ENCODE data around the gene WDR75. TPM values are rescaled to one million over a fixed set of nuclear protein-coding genes. Genes with fewer than 3 reads are reported as not detected.

The WDR75 gene
- total RNA-seq, 1 experiment from 2014 or later: 53.8 TPM

DNA sequence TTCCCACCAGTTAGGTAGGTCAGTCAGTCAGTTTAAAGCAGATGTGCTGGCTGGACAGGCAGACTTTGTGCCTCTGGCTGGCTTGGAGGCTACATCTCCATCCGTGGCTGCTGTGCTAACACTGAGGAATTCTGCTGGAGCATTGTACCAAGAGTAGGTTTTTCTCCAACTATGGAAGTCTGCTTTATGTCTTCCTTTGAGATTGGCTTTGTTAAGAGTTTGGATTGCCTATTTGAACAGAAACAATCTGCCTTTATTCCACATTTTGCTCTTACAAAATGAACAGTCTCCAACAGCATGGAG is 46.7 kb downstream of the WDR75 start:
- H3K9me3 Mint-ChIP-seq (ENCODE audit: low read depth, unreplicated experiment): no peaks in the 10 kb centered on the region
- CTCF ChIA-PET: no interaction called here
- H3K4me3 Mint-ChIP-seq (ENCODE audit: low read depth, unreplicated experiment): no peak overlapping the region
- TF ChIP-seq, protein P1, sequence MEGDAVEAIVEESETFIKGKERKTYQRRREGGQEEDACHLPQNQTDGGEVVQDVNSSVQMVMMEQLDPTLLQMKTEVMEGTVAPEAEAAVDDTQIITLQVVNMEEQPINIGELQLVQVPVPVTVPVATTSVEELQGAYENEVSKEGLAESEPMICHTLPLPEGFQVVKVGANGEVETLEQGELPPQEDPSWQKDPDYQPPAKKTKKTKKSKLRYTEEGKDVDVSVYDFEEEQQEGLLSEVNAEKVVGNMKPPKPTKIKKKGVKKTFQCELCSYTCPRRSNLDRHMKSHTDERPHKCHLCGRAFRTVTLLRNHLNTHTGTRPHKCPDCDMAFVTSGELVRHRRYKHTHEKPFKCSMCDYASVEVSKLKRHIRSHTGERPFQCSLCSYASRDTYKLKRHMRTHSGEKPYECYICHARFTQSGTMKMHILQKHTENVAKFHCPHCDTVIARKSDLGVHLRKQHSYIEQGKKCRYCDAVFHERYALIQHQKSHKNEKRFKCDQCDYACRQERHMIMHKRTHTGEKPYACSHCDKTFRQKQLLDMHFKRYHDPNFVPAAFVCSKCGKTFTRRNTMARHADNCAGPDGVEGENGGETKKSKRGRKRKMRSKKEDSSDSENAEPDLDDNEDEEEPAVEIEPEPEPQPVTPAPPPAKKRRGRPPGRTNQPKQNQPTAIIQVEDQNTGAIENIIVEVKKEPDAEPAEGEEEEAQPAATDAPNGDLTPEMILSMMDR (IDR thresholded peaks at IDR 0.05; ENCODE audit: unreplicated experiment): no peak
- no TSS peak for BruUV-seq (replicated peaks)
- H3K4me1 Mint-ChIP-seq (ENCODE audit: low read depth, unreplicated experiment): peaks cover 8% of the 10 kb centered on the region
- H3K27me3 Mint-ChIP-seq (ENCODE audit: unreplicated experiment): no peaks in the 10 kb centered on the region
- no peaks in the 10 kb centered on the region for H3K36me3 Mint-ChIP-seq (ENCODE audit: insufficient read depth, unreplicated experiment)
- intact Hi-C loops (cut with micrococcal nuclease; ENCODE audit: unreplicated experiment): no loop called here
- H3K27ac Mint-ChIP-seq (ENCODE audit: unreplicated experiment): no peak overlapping the region
- DNase-seq: no peak

GRCh38 chr2:189492451-189492850 is 51.2 kb downstream of the WDR75 start:
- no TSS peak for BruUV-seq (replicated peaks)
- no peak for DNase-seq
- peaks cover 5% of the 10 kb centered on the region for H3K9me3 Mint-ChIP-seq (ENCODE audit: low read depth, unreplicated experiment)

GRCh38 chr2:189498205-189498604 is 56.9 kb downstream of the WDR75 start:
- peaks cover 21% of the 10 kb centered on the region for H3K4me1 Mint-ChIP-seq (ENCODE audit: low read depth, unreplicated experiment)
- no peaks in the 10 kb centered on the region for H3K27me3 Mint-ChIP-seq (ENCODE audit: unreplicated experiment)
- no peak overlapping the region for H3K4me3 Mint-ChIP-seq (ENCODE audit: low read depth, unreplicated experiment)
- no peaks in the 10 kb centered on the region for H3K36me3 Mint-ChIP-seq (ENCODE audit: insufficient read depth, unreplicated experiment)
- TF ChIP-seq, protein P1 (IDR thresholded peaks at IDR 0.05; ENCODE audit: unreplicated experiment): no peak
- H3K27ac Mint-ChIP-seq (ENCODE audit: unreplicated experiment): no peak overlapping the region
- BruUV-seq (replicated peaks): no TSS peak
- DNase-seq: no peak
- peaks cover 5% of the 10 kb centered on the region for H3K9me3 Mint-ChIP-seq (ENCODE audit: low read depth, unreplicated experiment)
- intact Hi-C loops (cut with micrococcal nuclease; ENCODE audit: unreplicated experiment): no loop called here
- CTCF ChIA-PET: no interaction called here

More at GRCh38 chr2:189492451-189492850, 51.2 kb downstream of the WDR75 start:
- Mint-ChIP-seq H3K27me3 (ENCODE audit: unreplicated experiment) (no peaks in the 10 kb centered on the region), H3K4me3 (ENCODE audit: low read depth, unreplicated experiment) (no peak overlapping the region), H3K36me3 (ENCODE audit: insufficient read depth, unreplicated experiment) (no peaks in the 10 kb centered on the region), H3K4me1 (ENCODE audit: low read depth, unreplicated experiment) (no peaks in the 10 kb centered on the region), H3K27ac (ENCODE audit: unreplicated experiment) (no peak overlapping the region)
- TF ChIP-seq, protein P1 (IDR thresholded peaks at IDR 0.05; ENCODE audit: unreplicated experiment): no peak
- intact Hi-C loops (cut with micrococcal nuclease; ENCODE audit: unreplicated experiment): no loop called here
- CTCF ChIA-PET: no interaction called here

GRCh38 chr2:189499137-189499536 is 57.9 kb downstream of the WDR75 start:
- Mint-ChIP-seq H3K4me3 (ENCODE audit: low read depth, unreplicated experiment) (no peak overlapping the region), H3K36me3 (ENCODE audit: insufficient read depth, unreplicated experiment) (no peaks in the 10 kb centered on the region), H3K9me3 (ENCODE audit: low read depth, unreplicated experiment) (peaks cover 5% of the 10 kb centered on the region), H3K27me3 (ENCODE audit: unreplicated experiment) (no peaks in the 10 kb centered on the region), H3K27ac (ENCODE audit: unreplicated experiment) (peak overlapping the region; percentile 27), H3K4me1 (ENCODE audit: low read depth, unreplicated experiment) (peaks cover 21% of the 10 kb centered on the region)
- DNase-seq: no peak
- CTCF ChIA-PET: no interaction called here
- intact Hi-C loops (cut with micrococcal nuclease; ENCODE audit: unreplicated experiment): no loop called here
- TF ChIP-seq, protein P1 (IDR thresholded peaks at IDR 0.05; ENCODE audit: unreplicated experiment): no peak
- no TSS peak for BruUV-seq (replicated peaks)

Measured in Calu3 (cell line).